22Rv1 (cell line): ENCODE data around the gene GDPD4.

Source experiments
- H3K27ac ChIP-seq: fragments of 450-650 bp; 2 replicates; pipeline ENCODE4 v1.5.1; 2017
- ZFX ChIP-seq: fragments of 450-650 bp; IDR thresholded peaks from 2 replicates; pipeline ENCODE4 v1.6.1; 2017; ENCODE audit warnings: antibody characterized with exemption, borderline replicate concordance
- TF ChIP-seq, protein P1 (sequence below): fragments of 450-650 bp; IDR thresholded peaks from 2 replicates; pipeline ENCODE4 v1.5.1; 2017; ENCODE audit warnings: mild to moderate bottlenecking

GDPD4 gene

GRCh38 chr11:77278595-77279506 lies 22.6 kb downstream of the GDPD4 start:
- H3K27ac ChIP-seq = no peak overlapping the region

DNA sequence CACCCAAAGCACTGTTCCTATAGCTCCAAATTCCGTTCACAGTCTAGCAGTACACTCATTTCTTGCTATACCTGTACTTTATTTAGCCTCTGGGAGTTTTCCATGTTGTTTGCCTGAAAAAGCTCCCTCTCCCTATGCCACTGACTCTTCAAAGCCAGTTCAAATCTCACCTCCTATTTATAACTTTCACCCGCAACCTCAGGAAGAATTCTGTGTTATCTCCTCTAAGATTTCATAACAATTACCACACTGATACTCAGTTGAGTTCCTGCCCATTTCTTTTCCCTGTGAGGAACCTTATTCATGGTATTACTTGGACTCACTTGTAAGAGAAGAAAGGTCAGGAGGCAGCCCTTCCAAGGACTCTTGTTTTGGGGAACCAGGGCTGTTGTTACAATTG lies 25.2 kb downstream of the GDPD4 start:
- TF ChIP-seq, protein P1, sequence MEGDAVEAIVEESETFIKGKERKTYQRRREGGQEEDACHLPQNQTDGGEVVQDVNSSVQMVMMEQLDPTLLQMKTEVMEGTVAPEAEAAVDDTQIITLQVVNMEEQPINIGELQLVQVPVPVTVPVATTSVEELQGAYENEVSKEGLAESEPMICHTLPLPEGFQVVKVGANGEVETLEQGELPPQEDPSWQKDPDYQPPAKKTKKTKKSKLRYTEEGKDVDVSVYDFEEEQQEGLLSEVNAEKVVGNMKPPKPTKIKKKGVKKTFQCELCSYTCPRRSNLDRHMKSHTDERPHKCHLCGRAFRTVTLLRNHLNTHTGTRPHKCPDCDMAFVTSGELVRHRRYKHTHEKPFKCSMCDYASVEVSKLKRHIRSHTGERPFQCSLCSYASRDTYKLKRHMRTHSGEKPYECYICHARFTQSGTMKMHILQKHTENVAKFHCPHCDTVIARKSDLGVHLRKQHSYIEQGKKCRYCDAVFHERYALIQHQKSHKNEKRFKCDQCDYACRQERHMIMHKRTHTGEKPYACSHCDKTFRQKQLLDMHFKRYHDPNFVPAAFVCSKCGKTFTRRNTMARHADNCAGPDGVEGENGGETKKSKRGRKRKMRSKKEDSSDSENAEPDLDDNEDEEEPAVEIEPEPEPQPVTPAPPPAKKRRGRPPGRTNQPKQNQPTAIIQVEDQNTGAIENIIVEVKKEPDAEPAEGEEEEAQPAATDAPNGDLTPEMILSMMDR = no peak
- TF ChIP-seq ZFX = no peak

More at GRCh38 chr11:77278595-77279506, 22.6 kb downstream of the GDPD4 start:
- no peak for TF ChIP-seq ZFX
- TF ChIP-seq, protein P1 = no peak

GRCh38 chr11:77270921-77271320 lies 30.6 kb downstream of the GDPD4 start:
- H3K27ac ChIP-seq = no peak overlapping the region
- TF ChIP-seq, protein P1 = no peak
- TF ChIP-seq ZFX = no peak

More for the DNA sequence above, 25.2 kb downstream of the GDPD4 start:
- H3K27ac ChIP-seq = no peak overlapping the region

GRCh38 chr11:77269484-77270123 lies 31.9 kb downstream of the GDPD4 start:
- H3K27ac ChIP-seq = no peak overlapping the region
- TF ChIP-seq, protein P1 = no peak
- TF ChIP-seq ZFX = no peak

DNA sequence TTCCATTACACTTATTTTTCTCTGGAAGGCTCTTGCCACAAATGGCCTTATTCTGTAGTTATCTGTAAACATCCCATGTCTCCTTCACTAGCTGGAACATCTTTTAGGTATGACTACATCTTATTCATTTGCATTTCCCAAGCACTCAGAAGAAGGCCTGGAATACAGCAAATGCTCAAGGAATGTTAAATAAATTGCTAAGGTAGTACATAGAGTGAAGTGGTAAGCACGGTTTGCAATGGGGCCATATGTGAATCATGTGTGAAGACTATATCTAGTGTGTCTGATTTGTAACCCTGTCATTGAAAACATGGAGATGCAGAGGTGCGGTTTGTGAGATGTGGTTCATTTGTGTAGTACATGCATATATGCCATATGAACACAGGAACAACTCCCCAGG lies 33.5 kb downstream of the GDPD4 start:
- H3K27ac ChIP-seq = no peak overlapping the region
- no peak for TF ChIP-seq ZFX
- TF ChIP-seq, protein P1 = no peak

DNA sequence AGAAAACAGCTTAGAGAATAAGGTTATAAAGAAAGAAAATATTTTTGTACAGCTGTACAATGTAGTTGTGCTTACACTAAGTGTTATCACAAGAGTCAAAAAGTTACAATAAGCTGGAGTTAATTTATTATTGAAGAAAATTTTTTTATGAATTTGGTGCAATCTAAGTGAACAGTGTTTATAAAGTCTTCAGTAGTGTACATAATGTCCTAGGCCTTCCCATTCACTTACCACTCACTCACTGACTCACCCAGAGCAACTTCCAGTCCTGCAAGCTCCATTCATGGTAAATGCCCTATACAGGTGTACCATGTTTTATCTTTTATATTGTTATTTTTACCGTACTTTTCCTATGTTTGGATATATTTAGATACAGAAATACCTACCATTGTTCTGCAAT lies 34.7 kb downstream of the GDPD4 start:
- TF ChIP-seq, protein P1 = no peak
- no peak for TF ChIP-seq ZFX
- H3K27ac ChIP-seq = no peak overlapping the region

- no peak for TF ChIP-seq ZFX
- TF ChIP-seq, protein P1 = no peak
- H3K27ac ChIP-seq = no peak overlapping the region
These were observed 38.7 kb downstream of the GDPD4 start for GRCh38 chr11:77262803-77263202.
